Measurements from ENCODE around the gene KCP. TPM values are rescaled to one million over a fixed set of nuclear protein-coding genes. Genes with fewer than 3 reads are reported as not detected.
A peak's percentile ranks its signal among the peaks of the same experiment; 100 is the strongest.

KCP gene
- total RNA-seq, 2 donors from 2014 or later, result 0.81 to 1.6 TPM

- peak; percentile 73 to 74 for DNase-seq
- intact Hi-C loops (cut with DNase I, micrococcal nuclease), result no loop called here
- no peak for ATAC-seq
Observed at GRCh38 chr7:128940494-128941322, 30.2 kb upstream of the KCP start.

GRCh38 chr7:128939861-128940410, 29.4 kb upstream of the KCP start:
- ATAC-seq, result no peak
- intact Hi-C loops (cut with DNase I, micrococcal nuclease), result no loop called here
- DNase-seq, result no peak

- intact Hi-C loops (cut with DNase I, micrococcal nuclease), result no loop called here
- peak; percentile 31 to 49 for DNase-seq
- ATAC-seq, result no peak
Observed at GRCh38 chr7:128939075-128939860, 28.8 kb upstream of the KCP start.

- intact Hi-C loops (cut with DNase I, micrococcal nuclease), result no loop called here
- ATAC-seq (peak; percentile 44), DNase-seq (peak; percentile 58 to 64)
Observed at GRCh38 chr7:128938544-128939074, 28.1 kb upstream of the KCP start.

GRCh38 chr7:128937647-128938543, 27.4 kb upstream of the KCP start, which contains the start of gene IRF5:
Gene IRF5 (plus strand): TSS chr7:128937927. CDS start chr7:128942082, 4,155 bp downstream.
- intact Hi-C loops (cut with DNase I, micrococcal nuclease), result no loop called here
- DNase-seq, result peak; percentile 85
- ATAC-seq, result peak; percentile 89

- ATAC-seq, result no peak
- intact Hi-C loops (cut with DNase I, micrococcal nuclease), result no loop called here
- no peak for DNase-seq
Observed at GRCh38 chr7:128937271-128937646, 26.8 kb upstream of the KCP start.

- ATAC-seq, result no peak
- no peak for DNase-seq
- intact Hi-C loops (cut with DNase I, micrococcal nuclease), result no loop called here
Observed at GRCh38 chr7:128936798-128937197, 26.3 kb upstream of the KCP start.

- ATAC-seq (no peak), DNase-seq (no peak)
- intact Hi-C loops (cut with DNase I, micrococcal nuclease), result no loop called here
Observed at GRCh38 chr7:128935342-128935730, 24.8 kb upstream of the KCP start.

- no peak for DNase-seq
- intact Hi-C loops (cut with DNase I, micrococcal nuclease), result no loop called here
- ATAC-seq, result no peak
Observed at GRCh38 chr7:128934361-128935341, 24.1 kb upstream of the KCP start.

- intact Hi-C loops (cut with DNase I, micrococcal nuclease), result no loop called here
- peak in 1 of 2 donors; percentile 60 for DNase-seq
- no peak for ATAC-seq
Observed at GRCh38 chr7:128933180-128933891, 22.8 kb upstream of the KCP start.

- intact Hi-C loops (cut with DNase I, micrococcal nuclease), result no loop called here
- DNase-seq, result no peak
- no peak for ATAC-seq
Observed at GRCh38 chr7:128932862-128933179, 22.3 kb upstream of the KCP start.

- ATAC-seq, result no peak
- intact Hi-C loops (cut with DNase I, micrococcal nuclease), result no loop called here
- peak in 1 of 2 donors; percentile 27 for DNase-seq
Observed at GRCh38 chr7:128931965-128932861, 21.7 kb upstream of the KCP start.

GRCh38 chr7:128931190-128931798, 20.8 kb upstream of the KCP start:
- intact Hi-C loops (cut with DNase I, micrococcal nuclease), result no loop called here

GRCh38 chr7:128928882-128929788, 18.6 kb upstream of the KCP start:
- DNase-seq (peak in 1 of 2 donors; percentile 17), ATAC-seq (no peak)
- intact Hi-C loops (cut with DNase I, micrococcal nuclease), result no loop called here

More at GRCh38 chr7:128931190-128931798, 20.8 kb upstream of the KCP start:
- ATAC-seq, result no peak
- peak in 1 of 2 donors; percentile 10 for DNase-seq

Data from left colon (tissue), 2 donors.